GM18870 (cell line): ENCODE measurements around the gene MGLL.

Experiments
- ATAC-seq: cut with Tn5 transposase; IDR thresholded peaks from one replicate; pipeline ENCODE4 v1.9.1; 2021; ENCODE audit warnings: moderate library complexity; ENCODE audit not compliant: unreplicated experiment

The MGLL gene

DNA sequence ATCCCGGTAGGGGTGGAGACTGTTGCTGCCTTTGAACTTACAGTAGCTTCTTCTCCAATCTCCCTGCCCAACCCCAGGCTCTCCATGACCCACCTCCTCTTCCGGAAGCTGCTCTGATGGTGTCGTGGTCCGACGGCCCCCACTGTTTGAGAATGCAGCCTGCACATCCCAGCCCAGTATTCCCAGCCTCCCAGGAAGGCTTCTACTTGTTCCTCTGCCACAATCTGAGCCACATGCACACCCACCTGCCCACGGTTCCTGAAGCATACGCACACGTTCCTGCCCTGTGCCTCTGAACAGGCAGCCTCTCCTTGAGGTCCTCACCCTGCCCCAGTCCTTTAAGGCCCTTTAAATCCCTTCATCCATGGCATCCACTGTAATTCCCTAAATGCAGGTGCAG lies 92.1 kb downstream of the MGLL start:
- no peak for ATAC-seq

DNA sequence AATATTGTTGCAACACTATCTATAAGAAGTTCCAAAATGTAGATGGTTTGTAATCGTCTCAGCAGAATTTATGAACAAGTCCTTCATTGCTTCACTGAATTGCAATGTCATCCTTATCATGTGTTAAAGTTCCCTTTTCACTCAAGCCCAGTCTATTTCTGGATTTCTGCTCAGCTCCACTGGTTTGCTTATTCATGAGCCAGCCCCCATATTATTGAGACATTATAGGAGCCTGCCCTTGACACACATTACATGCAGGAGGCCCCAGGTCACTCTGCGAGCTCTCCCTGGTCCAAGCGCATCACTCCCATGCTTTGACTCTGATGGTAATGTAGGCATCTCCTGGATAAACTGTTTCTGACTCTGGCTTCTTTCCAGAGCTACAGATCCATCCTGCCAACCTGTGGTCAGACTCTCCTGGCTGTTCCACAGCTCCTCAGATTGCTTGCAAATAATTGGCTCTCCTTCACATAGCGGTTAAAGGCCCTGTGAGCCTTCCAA lies 92.7 kb downstream of the MGLL start:
- ATAC-seq: no peak

DNA sequence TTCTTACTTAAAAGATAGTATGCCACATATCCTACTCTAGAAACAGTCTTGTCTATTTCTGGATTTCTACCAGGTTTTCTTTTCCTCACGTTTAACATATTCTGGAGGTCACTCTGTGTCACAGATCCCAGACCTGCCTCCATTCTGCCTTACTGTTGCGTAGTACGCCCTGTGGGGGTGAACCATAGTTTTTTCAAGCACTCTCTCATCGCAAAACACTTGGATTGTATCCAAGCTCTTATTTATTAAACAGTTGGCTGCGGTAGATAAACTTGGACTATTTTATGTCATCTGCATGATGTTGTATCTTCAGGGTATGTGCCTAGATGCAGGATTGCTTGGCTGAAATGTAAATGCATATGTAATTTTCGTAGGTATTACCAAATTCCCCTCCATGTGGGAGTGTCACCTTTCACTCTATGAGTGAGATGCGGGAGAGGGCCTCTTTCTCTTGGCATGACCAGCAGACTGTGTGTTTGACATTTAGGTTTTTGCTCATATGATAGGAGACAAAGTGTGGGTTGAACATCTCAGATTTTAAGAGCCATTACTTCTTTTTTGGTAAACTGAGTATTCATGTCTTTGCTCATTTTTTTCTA lies 93.8 kb downstream of the MGLL start:
- no peak for ATAC-seq

DNA sequence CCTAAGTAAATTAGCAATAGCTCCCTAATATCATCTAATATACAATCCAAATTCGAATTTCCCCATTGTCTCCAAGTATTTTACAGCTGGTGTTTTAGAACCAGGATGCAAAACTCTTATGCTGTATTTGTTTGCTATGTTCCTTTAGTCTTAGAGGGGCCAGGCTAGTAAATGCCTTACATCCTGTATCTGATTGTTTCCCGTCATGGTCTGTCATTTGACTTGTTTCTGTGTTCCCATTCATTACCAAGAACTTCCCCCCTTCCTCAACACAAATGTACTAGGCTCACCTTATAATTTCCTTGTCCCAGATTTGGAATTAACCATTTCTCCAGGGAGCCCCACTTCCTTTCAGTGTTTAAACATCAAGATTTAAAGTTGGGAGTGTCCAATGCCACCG lies 95.4 kb downstream of the MGLL start:
- no peak for ATAC-seq

DNA sequence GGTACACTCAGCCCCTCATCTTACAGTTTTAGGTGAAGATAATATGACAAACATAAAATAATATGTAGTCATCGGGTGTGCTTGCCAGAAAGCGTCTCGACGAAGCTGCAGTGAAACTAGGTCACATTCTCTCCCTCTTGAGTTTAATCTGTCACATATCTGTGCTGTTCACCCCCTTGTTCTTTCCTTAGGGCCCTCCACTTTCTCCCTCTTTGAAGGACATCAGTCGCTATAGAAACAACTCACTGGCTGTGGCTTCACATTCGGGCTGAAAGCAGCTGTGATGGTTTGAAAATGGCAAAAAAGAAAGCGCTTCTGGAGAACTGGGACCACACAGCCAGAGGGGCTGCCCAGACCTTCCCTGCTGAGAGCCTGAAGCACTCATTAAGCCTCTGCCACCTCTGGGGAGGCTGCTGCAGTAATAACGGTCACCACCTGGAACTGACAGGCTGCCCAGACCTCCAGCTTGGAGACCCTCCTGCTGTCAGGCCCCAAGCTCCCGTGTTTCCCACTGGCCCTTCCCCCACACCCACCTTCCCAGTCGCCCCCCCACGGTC lies 99.2 kb downstream of the MGLL start:
- ATAC-seq: no peak

DNA sequence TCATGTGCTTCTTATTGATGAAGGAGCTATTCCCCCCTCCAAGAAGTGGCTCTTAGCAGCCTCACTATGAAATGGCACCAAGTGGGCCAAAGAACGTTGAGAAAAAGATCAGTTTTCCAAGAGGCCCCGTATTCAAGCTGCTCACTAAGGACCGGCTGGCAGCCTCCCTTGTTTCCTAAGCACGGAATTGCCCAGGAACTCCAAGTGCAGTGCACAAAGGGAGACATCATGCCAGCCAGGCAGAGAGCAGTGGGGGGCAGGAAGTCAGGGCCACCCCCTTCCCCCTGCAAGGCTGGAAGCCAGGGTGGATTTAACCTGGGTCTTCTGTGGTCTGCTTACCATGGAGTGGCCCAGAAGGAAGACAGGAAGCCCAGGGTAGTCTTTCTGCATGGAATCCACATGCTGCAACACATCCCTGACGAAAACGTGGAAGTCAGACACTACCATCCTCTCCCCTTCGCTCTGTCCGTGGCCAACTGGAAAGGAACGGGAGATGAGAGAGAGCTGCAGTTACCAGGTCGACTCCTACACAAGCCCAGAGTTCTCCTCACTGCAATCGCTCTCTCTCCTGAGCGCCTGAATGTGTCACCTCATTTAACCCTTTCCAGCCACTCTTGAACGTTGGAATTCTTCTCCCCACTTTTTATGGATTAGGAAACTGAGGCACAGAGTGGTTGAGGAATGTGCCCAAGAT lies 100.1 kb downstream of the MGLL start:
- ATAC-seq: no peak

DNA sequence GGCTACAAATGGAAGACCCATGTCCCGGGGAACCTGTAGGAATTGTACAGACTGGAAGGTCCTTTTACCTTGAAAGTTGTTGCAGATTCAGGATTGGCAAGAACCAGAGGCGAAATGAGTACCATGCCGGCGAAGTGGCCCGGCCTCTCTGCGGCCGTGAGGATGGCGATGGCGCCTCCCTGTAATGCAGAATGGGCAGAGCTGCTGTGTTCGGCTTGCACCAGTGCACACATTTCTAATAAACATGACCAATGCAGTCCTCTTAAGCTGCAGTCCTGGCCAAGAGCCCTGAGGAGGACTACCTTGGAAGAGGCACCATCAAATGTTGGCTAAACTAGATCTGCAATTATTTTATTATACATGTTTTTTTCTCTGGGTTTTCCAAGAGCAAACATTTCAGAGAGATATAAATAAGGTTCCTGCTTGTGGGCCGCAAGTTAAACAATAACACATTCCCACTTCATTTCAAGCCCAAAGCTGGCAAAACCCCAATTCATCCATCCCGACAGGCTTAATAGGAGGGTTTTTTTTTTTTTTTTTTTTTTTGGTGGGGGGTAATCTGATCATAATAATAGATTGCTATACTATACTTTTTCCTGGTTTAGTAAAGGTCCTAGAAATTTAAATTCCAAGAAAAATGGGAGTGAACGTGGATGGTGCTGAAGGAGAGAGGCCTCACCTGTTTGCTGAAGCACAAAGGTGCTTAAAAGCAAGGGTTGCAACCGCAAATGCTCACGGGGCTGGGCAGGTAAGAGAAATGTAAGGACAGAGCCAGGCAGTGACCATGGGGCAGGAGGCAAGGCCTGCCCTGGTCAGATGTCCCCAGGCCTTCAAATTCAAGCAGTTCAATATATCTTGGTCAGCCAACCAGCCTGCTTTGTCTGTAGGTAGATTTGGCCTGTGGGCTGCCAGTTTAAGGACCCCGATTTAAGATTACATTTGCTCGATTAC lies 101.1 kb downstream of the MGLL start:
- no peak for ATAC-seq

DNA sequence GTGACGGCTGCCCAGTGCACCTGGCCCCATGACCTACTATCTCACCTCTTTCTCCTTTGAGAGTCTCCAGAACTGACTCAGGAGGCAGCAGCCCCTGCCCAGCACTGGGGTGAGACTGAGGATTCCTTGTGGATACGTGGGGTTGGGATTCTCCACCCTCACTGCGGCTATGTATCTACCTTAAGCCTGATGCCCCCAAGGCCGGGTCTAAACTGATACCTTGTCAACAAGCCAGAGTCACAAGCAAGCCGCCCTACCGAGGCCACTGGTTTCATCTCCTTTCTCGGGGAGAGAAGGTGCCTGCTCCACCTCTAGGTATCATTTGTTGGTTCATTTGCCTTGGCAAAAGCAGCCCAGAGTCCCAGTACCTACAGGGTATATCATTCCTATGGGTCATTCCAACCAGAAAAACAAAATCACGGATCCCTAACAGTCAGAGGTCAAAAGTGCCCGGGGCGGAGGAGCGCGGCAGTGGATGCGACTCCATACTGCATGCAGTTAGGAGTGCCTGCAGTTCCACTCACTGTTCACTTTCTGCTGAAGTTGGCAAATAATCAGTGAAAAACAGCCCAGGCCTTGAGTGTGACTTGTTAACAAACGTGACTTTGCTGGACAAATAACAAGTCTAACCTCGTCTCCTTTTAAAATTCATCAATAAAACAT lies 102.0 kb downstream of the MGLL start:
- no peak for ATAC-seq

DNA sequence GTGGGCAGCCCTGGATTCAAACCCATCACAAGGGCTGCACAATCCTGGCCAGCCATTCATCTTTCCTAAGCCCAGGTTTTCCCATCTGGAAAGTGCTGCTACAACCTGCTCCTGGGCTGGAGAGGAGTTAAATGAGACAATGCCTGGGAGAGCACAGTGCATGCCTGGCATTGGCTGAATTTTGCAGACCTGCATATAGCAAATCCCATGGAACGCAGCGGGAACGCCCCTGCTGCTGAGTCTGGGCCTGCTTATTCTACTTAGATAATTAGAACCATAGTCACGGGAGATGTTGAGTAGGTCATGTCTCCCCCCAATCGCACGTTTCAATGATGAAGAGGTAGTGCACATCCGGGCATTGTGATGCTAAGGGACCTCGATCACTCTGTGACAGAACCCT lies 102.9 kb downstream of the MGLL start:
- ATAC-seq: no peak

DNA sequence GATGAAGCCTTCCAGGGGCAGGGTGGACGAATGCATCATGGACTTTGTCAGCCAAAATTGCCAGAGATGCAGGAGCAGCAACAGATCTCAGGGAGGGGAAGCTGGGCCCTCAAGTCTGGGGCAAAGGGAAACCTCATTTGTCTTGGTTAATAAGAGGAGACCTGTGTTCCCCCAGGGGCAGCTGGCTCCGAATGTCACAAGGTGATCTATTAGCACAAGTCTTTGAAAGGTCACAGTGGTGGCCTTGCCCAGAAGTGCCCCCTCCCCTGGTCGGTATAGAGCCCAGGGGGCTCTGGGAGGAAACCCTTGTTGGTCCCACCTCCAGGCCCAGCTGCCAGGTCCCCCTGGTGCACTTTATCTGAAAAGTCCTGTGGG lies 103.4 kb downstream of the MGLL start:
- no peak for ATAC-seq

DNA sequence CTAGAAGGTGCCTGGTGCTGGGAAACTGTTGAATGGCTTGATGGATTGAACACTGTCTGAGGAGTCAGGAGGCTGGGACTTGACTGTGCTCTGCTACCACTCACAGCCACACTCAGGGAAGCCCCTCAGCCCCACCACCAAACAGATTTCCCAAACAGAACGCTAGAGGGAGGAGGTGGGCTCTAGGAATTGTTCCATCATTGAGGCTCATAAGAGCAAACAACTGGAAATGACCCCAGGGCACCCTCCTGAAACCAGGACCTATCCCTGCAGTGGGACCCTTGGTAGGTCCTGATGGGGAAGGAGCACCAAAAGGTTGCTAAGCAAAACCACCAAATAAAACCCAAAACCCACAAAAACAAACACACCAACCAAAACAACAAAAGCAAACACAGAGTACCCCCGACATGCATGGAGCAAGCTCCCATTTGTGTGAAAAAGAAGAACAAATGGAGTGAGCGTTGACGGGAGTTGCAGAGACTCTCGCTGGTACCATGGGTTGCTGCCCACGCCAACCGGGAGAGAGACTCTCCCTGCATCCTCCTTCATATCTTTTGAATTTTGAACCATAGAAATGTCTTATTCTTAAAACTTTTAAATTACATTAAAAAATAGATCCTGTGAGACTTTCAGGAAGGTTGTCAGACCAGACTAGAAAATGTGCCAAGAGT lies 103.9 kb downstream of the MGLL start:
- ATAC-seq: no peak

DNA sequence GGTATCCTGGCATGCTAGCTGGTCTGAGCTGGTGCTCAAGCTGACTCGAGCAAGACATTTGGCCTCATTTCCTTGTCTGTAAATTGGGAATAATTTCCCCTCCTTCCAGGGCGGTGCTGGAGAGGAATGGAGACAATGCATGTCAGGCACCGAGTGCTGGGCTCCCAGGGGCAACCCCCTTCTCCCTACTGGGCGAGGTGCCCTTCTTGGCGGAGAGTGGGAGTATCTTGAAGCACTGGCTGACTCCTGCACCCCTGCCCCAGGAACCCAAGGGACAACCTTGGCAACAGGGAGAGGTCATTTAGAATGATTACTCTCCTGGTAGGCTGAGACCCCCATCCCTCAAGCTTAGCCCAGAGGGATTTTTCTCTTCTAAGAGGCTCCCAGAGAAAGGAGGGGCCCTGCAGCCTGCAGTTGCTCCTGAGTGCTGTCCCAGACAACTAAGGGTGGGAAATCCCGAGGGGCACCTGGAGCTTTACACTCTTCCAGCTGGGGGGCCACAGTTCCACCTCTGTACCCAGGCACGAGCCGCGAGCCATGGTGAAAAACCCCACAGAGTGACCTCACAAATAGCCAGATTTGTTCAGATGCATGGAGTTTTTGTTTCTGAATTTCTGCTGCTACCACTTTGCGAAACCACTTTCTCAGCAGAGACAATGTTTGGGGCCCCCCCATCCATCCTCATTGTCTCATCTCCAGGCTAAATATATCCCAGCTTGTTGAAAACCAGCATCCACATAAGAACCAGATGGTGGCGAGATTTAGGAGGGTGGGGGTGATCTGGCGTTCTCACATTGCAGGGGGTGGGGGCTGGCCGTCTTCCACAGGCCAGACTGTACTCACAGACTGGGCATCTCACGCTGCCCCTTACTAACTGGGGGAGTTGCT lies 104.7 kb downstream of the MGLL start:
- no peak for ATAC-seq

DNA sequence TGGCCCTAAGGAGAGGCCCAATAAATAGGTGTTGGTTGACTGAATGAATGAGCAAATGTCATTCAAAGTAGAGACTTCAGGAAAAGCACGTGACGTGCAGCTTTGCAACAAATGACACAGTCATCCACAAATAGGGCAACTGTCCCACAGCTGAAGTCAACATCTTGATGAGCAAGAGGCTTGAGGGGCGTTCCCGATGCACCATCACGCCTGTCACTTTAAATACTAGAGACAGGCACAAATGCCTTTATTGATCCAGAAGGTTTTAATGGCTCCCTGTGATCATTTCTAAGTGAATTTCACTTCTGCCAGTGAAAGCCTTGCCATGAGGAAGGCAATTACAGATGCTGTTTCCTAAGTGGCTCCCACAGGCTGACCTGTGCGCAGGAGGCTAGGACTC lies 105.9 kb downstream of the MGLL start:
- no peak for ATAC-seq

DNA sequence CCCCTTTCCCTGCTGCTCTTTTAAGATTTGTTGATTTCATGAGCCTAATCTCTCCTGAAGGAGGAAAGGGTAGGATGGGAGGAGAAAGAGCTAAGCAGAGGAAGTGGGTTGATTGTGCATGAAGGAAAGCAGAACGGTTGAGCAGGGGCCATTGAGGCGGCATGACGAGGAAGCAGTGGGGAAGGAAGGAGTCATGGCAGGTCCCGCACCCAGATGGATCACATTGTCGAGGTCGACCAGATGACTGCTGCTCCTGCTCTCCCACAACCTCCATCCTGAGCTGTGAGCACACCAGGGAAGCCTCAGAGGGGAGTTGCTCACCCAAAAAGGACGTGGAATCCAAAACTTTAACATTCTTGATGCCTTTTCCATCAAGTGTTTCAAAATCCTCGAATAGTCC lies 106.8 kb downstream of the MGLL start:
- no peak for ATAC-seq

DNA sequence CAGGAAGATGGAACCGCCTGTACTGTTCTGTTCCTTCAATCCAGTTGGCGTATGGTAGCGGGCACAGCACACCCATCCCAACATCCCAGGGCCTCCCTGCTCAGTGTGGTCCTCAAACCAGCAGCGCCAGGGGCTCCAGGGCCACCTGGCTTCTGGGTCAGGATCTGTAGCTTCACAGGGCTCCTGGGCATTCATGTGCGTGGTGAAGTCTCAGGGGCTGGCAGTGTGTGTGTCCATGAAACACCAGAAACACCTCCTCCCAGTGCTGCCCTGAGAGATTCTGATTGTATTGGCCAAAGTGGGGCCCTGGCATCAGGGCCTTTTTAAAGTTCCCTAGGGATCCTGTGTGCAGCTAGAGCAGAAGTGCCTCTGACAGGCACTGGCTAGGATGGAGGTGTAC lies 107.4 kb downstream of the MGLL start:
- no peak for ATAC-seq

DNA sequence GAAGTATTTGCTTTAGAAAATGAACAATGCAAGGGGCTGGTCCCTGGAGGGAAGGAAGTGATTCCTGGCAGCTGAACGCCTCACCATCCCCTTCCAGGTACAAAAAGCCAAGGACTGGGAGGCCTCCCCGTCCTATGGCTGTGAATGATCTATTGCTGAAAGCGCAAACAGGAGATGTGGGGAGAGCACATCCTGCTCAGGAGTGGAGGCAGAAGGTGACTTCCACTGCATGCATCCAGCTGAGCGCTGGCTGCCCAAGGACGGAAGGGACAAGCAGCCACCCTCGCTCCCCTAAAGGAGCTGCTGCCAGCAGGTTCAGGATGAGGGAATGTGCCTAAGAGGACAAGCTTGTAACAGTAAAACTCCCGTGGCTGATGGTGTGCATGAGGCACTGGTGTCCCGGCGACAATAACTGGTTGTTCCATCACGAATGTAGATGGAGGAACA lies 108.2 kb downstream of the MGLL start:
- no peak for ATAC-seq

DNA sequence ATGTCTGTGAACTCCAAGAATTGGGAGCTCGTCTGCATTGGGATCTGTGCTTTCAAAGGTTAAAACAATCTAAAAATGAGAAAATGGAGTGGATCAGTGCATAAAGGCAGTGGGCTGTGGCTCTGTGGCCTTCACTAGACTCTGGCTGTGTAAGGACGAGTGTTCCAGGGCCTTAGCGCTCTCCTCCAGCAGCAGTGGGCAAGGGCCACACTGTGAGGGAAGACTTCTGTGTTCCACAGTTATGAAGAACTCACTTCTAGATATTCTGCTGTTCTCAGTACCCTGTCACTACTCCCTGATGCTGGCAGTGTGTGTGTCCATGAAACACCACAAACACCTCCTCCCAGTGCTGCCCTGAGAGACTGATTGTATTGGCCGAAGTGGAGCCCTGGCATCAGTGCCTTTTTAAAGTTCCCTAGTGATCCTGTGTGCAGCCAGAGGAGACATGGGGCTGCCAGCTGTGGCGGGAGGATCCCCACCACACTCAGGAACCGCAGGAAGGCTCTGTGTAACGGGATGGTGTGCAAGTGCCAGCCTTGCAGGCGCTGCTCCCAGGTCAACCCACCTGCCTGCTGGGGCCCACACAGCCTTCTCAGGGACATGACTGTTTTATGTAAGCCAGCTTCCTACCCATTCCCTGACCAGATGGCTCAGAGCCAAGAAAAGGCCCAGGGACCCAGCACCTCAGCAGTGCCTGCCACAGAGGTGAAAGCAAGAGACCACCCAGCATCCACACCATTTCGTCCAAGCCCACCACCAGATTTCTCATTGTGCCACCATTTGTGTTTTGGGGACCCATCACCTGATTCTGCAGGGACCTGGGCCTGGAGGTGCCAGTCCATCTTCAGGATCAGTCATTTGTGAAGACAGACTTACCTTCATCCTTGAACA lies 109.2 kb downstream of the MGLL start:
- no peak for ATAC-seq

DNA sequence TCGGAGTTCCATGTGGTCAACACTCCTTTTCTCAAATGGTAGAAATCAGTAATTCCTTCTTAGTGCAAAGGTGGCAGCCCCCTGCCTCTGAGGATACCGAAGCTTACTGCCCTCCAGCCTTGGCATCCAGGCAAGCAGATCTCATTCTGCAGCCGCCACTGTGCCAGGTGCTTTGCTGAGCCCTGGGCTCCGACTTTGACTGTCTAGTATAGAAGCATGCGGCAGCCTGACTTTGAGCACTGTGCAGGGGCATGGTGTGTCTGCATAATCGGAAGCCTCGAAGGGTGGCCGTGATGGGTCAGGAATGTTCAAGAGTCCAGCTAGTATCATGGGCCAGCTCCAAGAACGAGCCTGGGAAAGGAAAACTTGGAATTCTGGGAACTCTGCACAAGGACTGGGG lies 109.9 kb downstream of the MGLL start:
- no peak for ATAC-seq
